A673 (cell line): ENCODE measurements around the gene GPATCH3.

Experiments used
- CTCF ChIP-seq: fragments of 300-800, 200-600 bp; sonication (generic); conservative IDR thresholded peaks from 2 replicates; pipeline ENCODE4 v1.5.1; 2017; ENCODE audit warnings: low read depth, mild to moderate bottlenecking, antibody characterized with exemption, low read length, moderate library complexity, mixed read lengths
- EZH2 ChIP-seq: fragments of 200-600 bp; sonication (generic); IDR thresholded peaks from 2 replicates; pipeline ENCODE4 v1.6.1; 2017; ENCODE audit warnings: borderline replicate concordance, low read depth, mild to moderate bottlenecking, mixed read lengths, antibody characterized with exemption, low read length; ENCODE audit not compliant: poor library complexity, severe bottlenecking

GRCh38 chr1:26894263-26894662 lies 6.0 kb downstream of the GPATCH3 start:
- TF ChIP-seq CTCF (no peak), EZH2 (no peak)
